ENCODE data around the gene CDK8.

Gene CDK8

GRCh38 chr13:26323127-26323526 lies 69.2 kb downstream of the CDK8 start:
- Histone ChIP-seq H3K4me3 (ENCODE audit: low read depth, low read length) (no peak overlapping the region), H3K9me3 (ENCODE audit: control insufficient read depth, insufficient read depth, low read length) (no peaks in the 10 kb centered on the region), H3K36me3 (ENCODE audit: control insufficient read depth, insufficient read depth, low read length) (no peaks in the 10 kb centered on the region), H3K9ac (ENCODE audit: low read depth, low read length) (no peak overlapping the region), H3K27me3 (ENCODE audit: control insufficient read depth, insufficient read depth, low read length) (no peaks in the 10 kb centered on the region), H3K4me1 (ENCODE audit: control insufficient read depth, insufficient read depth, low read length) (peaks cover 4% of the 10 kb centered on the region)

GRCh38 chr13:26323764-26324163 lies 69.8 kb downstream of the CDK8 start:
- H3K4me1 ChIP-seq (ENCODE audit: control insufficient read depth, insufficient read depth, low read length) = peaks cover 4% of the 10 kb centered on the region
- no peak overlapping the region for H3K9ac ChIP-seq (ENCODE audit: low read depth, low read length)
- no peaks in the 10 kb centered on the region for H3K27me3 ChIP-seq (ENCODE audit: control insufficient read depth, insufficient read depth, low read length)
- H3K4me3 ChIP-seq (ENCODE audit: low read depth, low read length) = no peak overlapping the region
- H3K36me3 ChIP-seq (ENCODE audit: control insufficient read depth, insufficient read depth, low read length) = no peaks in the 10 kb centered on the region
- no peaks in the 10 kb centered on the region for H3K9me3 ChIP-seq (ENCODE audit: control insufficient read depth, insufficient read depth, low read length)

DNA sequence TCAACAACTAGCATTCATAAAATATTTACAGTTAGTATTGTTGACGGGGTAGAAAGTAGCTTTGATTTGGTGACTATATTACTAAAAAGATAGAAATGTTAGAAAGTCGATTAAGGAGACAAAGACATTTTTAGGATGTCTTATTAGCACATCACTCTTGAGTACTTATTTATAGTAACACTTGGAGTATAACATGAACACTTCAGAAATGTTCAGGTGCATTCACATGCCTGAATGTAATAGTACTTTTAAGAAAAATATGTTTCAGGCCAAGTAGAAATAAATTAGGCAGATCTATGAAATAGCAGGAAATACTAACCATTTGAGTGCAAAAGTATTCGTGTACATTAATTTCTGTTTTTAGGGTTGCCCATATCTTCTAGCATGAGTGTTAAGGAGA lies 70.4 kb downstream of the CDK8 start:
- no peaks in the 10 kb centered on the region for H3K9me3 ChIP-seq (ENCODE audit: control insufficient read depth, insufficient read depth, low read length)
- no peak overlapping the region for H3K4me3 ChIP-seq (ENCODE audit: low read depth, low read length)
- no peaks in the 10 kb centered on the region for H3K36me3 ChIP-seq (ENCODE audit: control insufficient read depth, insufficient read depth, low read length)
- no peaks in the 10 kb centered on the region for H3K27me3 ChIP-seq (ENCODE audit: control insufficient read depth, insufficient read depth, low read length)
- H3K9ac ChIP-seq (ENCODE audit: low read depth, low read length) = no peak overlapping the region
- peaks cover 4% of the 10 kb centered on the region for H3K4me1 ChIP-seq (ENCODE audit: control insufficient read depth, insufficient read depth, low read length)

DNA sequence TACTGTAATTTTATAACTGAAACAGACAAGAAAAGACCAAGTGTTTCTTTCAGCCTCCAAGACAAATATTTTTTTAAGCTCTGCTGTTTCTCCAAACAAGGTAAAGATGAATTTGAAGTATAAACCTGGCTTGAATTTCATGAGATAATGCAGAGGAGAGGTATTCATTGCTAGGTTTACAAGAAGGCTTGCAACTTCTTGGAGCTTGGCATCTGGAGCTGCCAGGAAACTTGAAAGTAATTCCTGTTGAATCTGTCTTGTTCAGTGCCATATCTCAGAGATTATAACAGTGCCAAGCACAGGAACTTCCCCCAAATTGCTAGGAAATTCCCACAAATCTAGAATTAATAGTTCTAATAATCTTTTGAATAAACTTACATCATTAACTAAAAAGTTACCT lies 70.9 kb downstream of the CDK8 start:
- Histone ChIP-seq H3K27me3 (ENCODE audit: control insufficient read depth, insufficient read depth, low read length) (no peaks in the 10 kb centered on the region), H3K36me3 (ENCODE audit: control insufficient read depth, insufficient read depth, low read length) (no peaks in the 10 kb centered on the region), H3K4me1 (ENCODE audit: control insufficient read depth, insufficient read depth, low read length) (peaks cover 4% of the 10 kb centered on the region), H3K4me3 (ENCODE audit: low read depth, low read length) (no peak overlapping the region), H3K9me3 (ENCODE audit: control insufficient read depth, insufficient read depth, low read length) (no peaks in the 10 kb centered on the region), H3K9ac (ENCODE audit: low read depth, low read length) (no peak overlapping the region)

DNA sequence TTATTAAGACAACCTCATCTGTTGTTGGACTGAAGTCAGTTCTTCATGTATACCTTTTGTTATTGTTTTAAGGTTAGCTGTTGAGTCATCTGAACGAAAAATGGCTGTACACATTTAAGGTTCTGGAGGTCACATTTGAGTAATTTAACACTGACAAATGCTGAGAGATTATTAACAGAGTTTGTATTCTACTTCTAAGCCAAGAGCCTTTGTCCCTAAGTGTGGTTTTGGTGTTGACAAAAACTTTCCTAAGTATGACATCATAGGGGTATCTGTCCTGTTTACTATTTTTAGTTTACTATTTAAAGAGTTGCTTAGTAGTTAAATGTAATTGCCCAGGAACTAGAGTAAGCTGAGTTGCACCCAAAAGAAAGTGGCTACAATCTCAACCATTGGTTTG lies 71.9 kb downstream of the CDK8 start:
- Histone ChIP-seq H3K4me3 (ENCODE audit: low read depth, low read length) (no peak overlapping the region), H3K9ac (ENCODE audit: low read depth, low read length) (no peak overlapping the region), H3K4me1 (ENCODE audit: control insufficient read depth, insufficient read depth, low read length) (peaks cover 7% of the 10 kb centered on the region), H3K27me3 (ENCODE audit: control insufficient read depth, insufficient read depth, low read length) (no peaks in the 10 kb centered on the region), H3K9me3 (ENCODE audit: control insufficient read depth, insufficient read depth, low read length) (no peaks in the 10 kb centered on the region), H3K36me3 (ENCODE audit: control insufficient read depth, insufficient read depth, low read length) (no peaks in the 10 kb centered on the region)

- no peaks in the 10 kb centered on the region for H3K36me3 ChIP-seq (ENCODE audit: control insufficient read depth, insufficient read depth, low read length)
- no peak overlapping the region for H3K4me3 ChIP-seq (ENCODE audit: low read depth, low read length)
- H3K27me3 ChIP-seq (ENCODE audit: control insufficient read depth, insufficient read depth, low read length) = no peaks in the 10 kb centered on the region
- no peak overlapping the region for H3K9ac ChIP-seq (ENCODE audit: low read depth, low read length)
- H3K4me1 ChIP-seq (ENCODE audit: control insufficient read depth, insufficient read depth, low read length) = peaks cover 3% of the 10 kb centered on the region
- no peaks in the 10 kb centered on the region for H3K9me3 ChIP-seq (ENCODE audit: control insufficient read depth, insufficient read depth, low read length)
Observed at GRCh38 chr13:26326562-26326961, 72.6 kb downstream of the CDK8 start.

GRCh38 chr13:26327940-26328725 lies 74.2 kb downstream of the CDK8 start:
- peaks cover 3% of the 10 kb centered on the region for H3K4me1 ChIP-seq (ENCODE audit: control insufficient read depth, insufficient read depth, low read length)
- no peak overlapping the region for H3K4me3 ChIP-seq (ENCODE audit: low read depth, low read length)
- H3K9me3 ChIP-seq (ENCODE audit: control insufficient read depth, insufficient read depth, low read length) = no peaks in the 10 kb centered on the region
- H3K9ac ChIP-seq (ENCODE audit: low read depth, low read length) = no peak overlapping the region
- H3K36me3 ChIP-seq (ENCODE audit: control insufficient read depth, insufficient read depth, low read length) = no peaks in the 10 kb centered on the region
- no peaks in the 10 kb centered on the region for H3K27me3 ChIP-seq (ENCODE audit: control insufficient read depth, insufficient read depth, low read length)

DNA sequence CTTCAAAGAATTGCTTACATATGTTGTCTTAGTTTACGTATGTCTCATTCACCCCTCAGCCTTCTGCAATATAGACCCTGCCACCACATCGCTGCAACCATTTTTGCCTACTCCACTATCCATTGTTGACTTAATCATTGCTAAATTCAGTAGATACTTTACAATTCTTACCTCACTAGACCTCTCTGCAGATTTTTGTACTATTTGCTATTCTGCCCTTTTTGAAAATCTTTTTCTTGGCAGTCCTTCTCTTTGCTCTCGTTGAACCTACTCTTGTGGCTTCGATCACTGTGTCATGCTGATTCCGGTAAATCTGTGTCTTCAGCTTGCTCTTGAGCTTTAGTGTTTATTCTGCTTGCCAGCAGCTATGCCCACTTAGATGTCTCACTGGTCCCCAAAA lies 81.2 kb downstream of the CDK8 start:
- Histone ChIP-seq H3K9ac (ENCODE audit: low read depth, low read length) (no peak overlapping the region), H3K9me3 (ENCODE audit: control insufficient read depth, insufficient read depth, low read length) (no peaks in the 10 kb centered on the region), H3K4me1 (ENCODE audit: control insufficient read depth, insufficient read depth, low read length) (peaks cover 3% of the 10 kb centered on the region), H3K36me3 (ENCODE audit: control insufficient read depth, insufficient read depth, low read length) (no peaks in the 10 kb centered on the region), H3K4me3 (ENCODE audit: low read depth, low read length) (no peak overlapping the region), H3K27me3 (ENCODE audit: control insufficient read depth, insufficient read depth, low read length) (no peaks in the 10 kb centered on the region)

DNA sequence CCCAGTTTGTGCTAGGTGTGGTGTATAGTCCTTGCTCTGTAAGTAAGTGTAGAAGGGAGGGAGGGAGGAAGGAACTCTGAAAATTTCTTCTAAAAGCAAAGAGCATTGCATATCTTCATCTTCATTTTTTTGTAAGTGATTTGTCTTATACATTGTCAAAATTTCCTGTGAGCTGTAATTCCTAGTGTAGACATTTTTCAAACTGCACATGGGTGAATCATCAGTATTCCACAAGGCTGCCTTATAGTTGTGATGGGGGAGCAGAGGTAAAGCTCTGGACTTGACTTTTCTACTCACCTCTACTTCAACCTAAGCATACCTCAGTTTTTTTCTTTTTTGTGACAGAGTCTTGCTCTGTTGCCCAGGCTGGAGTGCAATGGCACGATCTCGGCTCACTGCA lies 86.9 kb downstream of the CDK8 start:
- Histone ChIP-seq H3K4me3 (ENCODE audit: low read depth, low read length) (no peak overlapping the region), H3K36me3 (ENCODE audit: control insufficient read depth, insufficient read depth, low read length) (no peaks in the 10 kb centered on the region), H3K4me1 (ENCODE audit: control insufficient read depth, insufficient read depth, low read length) (no peaks in the 10 kb centered on the region), H3K9me3 (ENCODE audit: control insufficient read depth, insufficient read depth, low read length) (no peaks in the 10 kb centered on the region), H3K27me3 (ENCODE audit: control insufficient read depth, insufficient read depth, low read length) (no peaks in the 10 kb centered on the region), H3K9ac (ENCODE audit: low read depth, low read length) (no peak overlapping the region)

GRCh38 chr13:26342898-26343297 lies 89.0 kb downstream of the CDK8 start:
- Histone ChIP-seq H3K9ac (ENCODE audit: low read depth, low read length) (no peak overlapping the region), H3K36me3 (ENCODE audit: control insufficient read depth, insufficient read depth, low read length) (no peaks in the 10 kb centered on the region), H3K4me1 (ENCODE audit: control insufficient read depth, insufficient read depth, low read length) (no peaks in the 10 kb centered on the region), H3K27me3 (ENCODE audit: control insufficient read depth, insufficient read depth, low read length) (no peaks in the 10 kb centered on the region), H3K4me3 (ENCODE audit: low read depth, low read length) (no peak overlapping the region), H3K9me3 (ENCODE audit: control insufficient read depth, insufficient read depth, low read length) (no peaks in the 10 kb centered on the region)

DNA sequence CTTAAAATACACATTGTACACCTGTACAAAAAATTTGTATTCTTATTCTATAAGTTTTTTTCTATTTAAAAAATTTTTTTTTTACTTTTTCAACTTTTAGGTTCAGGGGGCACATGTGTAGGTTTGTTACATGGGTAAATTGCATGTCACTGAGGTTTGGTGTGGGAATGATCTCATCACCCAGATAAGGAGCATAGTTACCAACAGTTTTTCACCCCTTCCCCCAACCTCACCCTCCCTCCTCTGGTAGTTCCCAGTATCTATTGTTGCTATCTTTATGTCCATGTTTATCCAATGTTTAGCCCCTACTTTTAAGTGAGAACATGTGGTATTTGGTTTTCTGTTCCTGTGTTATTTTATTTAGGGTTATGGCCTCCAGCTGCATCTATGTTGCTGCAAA lies 89.9 kb downstream of the CDK8 start:
- no peaks in the 10 kb centered on the region for H3K27me3 ChIP-seq (ENCODE audit: control insufficient read depth, insufficient read depth, low read length)
- no peaks in the 10 kb centered on the region for H3K36me3 ChIP-seq (ENCODE audit: control insufficient read depth, insufficient read depth, low read length)
- H3K4me1 ChIP-seq (ENCODE audit: control insufficient read depth, insufficient read depth, low read length) = no peaks in the 10 kb centered on the region
- H3K4me3 ChIP-seq (ENCODE audit: low read depth, low read length) = no peak overlapping the region
- no peaks in the 10 kb centered on the region for H3K9me3 ChIP-seq (ENCODE audit: control insufficient read depth, insufficient read depth, low read length)
- no peak overlapping the region for H3K9ac ChIP-seq (ENCODE audit: low read depth, low read length)

- Histone ChIP-seq H3K9ac (ENCODE audit: low read depth, low read length) (no peak overlapping the region), H3K9me3 (ENCODE audit: control insufficient read depth, insufficient read depth, low read length) (no peaks in the 10 kb centered on the region), H3K36me3 (ENCODE audit: control insufficient read depth, insufficient read depth, low read length) (no peaks in the 10 kb centered on the region), H3K4me3 (ENCODE audit: low read depth, low read length) (no peak overlapping the region), H3K27me3 (ENCODE audit: control insufficient read depth, insufficient read depth, low read length) (no peaks in the 10 kb centered on the region), H3K4me1 (ENCODE audit: control insufficient read depth, insufficient read depth, low read length) (no peaks in the 10 kb centered on the region)
Observed at GRCh38 chr13:26344980-26345379, 91.1 kb downstream of the CDK8 start.
